Central memory CD8-positive, alpha-beta T cell (primary cell): ENCODE measurements around the gene PLEKHM2.

Experiments used
- ATAC-seq: fragments of 150-1000 bp; cut with Tn5 transposase; replicated peaks from 2 replicates; pipeline ENCODE4 v1.10.0; 2022; ENCODE audit warnings: mild to moderate bottlenecking, moderate FRiP score, moderate number of reproducible peaks; ENCODE audit not compliant: poor library complexity, severe bottlenecking; ENCODE audit errors: extremely low read depth
- DNase-seq, 2 donors: peaks; one replicate each; pipeline ENCODE4 v3.0.0; 2021; ENCODE audit warnings: low spot score in 2 of 2
- H3K27ac Mint-ChIP-seq: one replicate; pipeline ENCODE4 v1.8.0; 2022; ENCODE audit warnings: low read depth, mild to moderate bottlenecking, moderate library complexity, mixed read lengths
- H3K27me3 Mint-ChIP-seq: one replicate; pipeline ENCODE4 v1.8.0; 2022; ENCODE audit warnings: mixed read lengths
- H3K36me3 Mint-ChIP-seq: one replicate; pipeline ENCODE4 v1.8.0; 2022; ENCODE audit warnings: mild to moderate bottlenecking, moderate library complexity, mixed read lengths; ENCODE audit not compliant: insufficient read depth
- H3K4me1 Mint-ChIP-seq: one replicate; pipeline ENCODE4 v1.8.0; 2022; ENCODE audit warnings: mixed read lengths
- H3K4me3 Mint-ChIP-seq: one replicate; pipeline ENCODE4 v1.8.0; 2022; ENCODE audit warnings: mild to moderate bottlenecking, moderate library complexity, mixed read lengths
- H3K9me3 Mint-ChIP-seq: one replicate; pipeline ENCODE4 v1.8.0; 2022; ENCODE audit warnings: mixed read lengths

PLEKHM2 gene

DNA sequence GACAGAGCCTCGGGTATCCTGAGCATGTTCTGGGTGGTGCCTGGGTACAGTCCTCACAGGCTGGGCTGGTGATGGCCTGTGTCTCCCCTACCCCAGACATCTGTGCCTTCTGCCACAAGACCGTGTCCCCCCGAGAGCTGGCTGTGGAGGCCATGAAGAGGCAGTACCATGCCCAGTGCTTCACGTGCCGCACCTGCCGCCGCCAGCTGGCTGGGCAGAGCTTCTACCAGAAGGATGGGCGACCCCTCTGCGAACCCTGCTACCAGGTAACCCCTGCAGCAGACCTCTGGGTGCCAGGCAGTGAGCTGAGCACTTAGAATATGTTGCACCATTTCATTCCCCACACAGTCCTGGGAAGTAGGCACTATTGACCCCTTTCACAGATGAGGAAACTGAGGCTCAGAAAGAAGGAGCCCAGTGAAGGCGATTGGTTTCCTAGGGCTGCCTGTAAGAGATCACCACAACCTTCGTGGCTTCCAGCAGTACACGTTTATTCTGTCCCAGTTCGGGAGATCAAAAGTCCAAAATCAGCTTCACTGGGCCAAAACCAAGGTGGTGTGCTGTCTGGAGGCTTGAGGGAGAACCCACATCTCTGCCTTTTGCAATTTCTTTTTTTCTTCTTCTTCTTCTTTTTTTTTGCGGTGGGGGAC, 86.3 kb downstream of the PLEKHM2 start:
- no peak for ATAC-seq
- no peak for DNase-seq
- no peaks in the 10 kb centered on the region for H3K36me3 Mint-ChIP-seq
- peaks cover 43% of the 10 kb centered on the region for H3K27me3 Mint-ChIP-seq
- H3K4me3 Mint-ChIP-seq, result no peak overlapping the region
- no peak overlapping the region for H3K27ac Mint-ChIP-seq
- no peaks in the 10 kb centered on the region for H3K4me1 Mint-ChIP-seq
- no peaks in the 10 kb centered on the region for H3K9me3 Mint-ChIP-seq

DNA sequence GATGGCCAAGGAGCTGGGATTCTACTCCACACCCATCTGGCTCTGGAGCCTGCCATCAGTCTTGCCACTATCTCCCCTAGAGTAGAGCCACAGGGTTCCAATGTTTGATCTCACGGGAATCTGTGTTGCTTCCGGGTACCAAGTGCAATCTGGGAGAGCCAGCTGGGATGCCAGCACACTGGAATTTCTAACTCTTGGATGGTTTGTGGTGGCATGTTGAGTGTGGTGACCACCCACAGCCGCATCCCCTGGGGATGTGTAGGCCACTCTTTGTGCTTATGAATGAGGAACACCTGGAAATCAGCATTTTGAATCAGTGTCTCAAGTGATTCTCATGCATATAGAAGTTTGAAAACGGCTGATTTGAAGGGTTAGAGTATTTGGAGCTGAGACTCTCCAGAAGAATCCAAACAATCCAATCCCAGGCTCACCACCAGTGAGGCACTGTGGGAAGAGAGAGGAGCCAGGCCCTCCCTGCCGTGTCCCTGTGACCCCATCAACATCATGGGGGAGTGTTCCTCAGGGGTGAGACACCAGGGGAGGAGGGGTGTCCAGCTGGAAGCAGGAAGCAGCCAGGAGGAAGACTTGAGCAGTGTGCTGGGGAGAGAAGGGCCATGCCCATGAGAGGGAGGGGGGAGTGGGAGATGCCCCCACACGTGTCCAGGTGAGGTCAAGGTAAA, 87.9 kb downstream of the PLEKHM2 start:
- Mint-ChIP-seq H3K9me3 (no peaks in the 10 kb centered on the region), H3K27ac (no peak overlapping the region), H3K36me3 (no peaks in the 10 kb centered on the region), H3K4me3 (no peak overlapping the region), H3K27me3 (peaks cover 35% of the 10 kb centered on the region), H3K4me1 (no peaks in the 10 kb centered on the region)
- DNase-seq (no peak), ATAC-seq (no peak)

DNA sequence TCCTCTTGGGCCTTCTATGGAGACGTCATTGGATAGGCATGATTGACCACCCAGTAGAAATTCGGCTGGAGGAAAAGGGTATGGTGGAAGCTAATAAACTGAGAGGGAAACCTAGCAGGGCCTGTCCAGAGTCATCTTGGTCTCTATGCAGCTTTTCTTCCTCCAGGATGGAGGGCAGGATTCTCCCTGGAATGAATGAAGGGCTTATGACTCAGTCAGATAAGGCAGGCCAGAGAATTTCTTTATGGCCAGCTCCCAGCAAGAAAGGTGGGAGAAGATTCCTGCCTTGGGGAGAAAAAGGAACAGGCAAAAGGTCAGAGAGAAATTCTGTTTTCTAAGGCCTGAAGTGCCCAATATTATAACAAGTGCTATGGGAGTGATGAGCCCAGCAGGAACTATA, 91.6 kb downstream of the PLEKHM2 start:
- Mint-ChIP-seq H3K4me1 (no peaks in the 10 kb centered on the region), H3K27me3 (peaks cover 26% of the 10 kb centered on the region), H3K4me3 (no peak overlapping the region), H3K9me3 (no peaks in the 10 kb centered on the region), H3K27ac (no peak overlapping the region), H3K36me3 (no peaks in the 10 kb centered on the region)
- ATAC-seq, result no peak
- no peak for DNase-seq

DNA sequence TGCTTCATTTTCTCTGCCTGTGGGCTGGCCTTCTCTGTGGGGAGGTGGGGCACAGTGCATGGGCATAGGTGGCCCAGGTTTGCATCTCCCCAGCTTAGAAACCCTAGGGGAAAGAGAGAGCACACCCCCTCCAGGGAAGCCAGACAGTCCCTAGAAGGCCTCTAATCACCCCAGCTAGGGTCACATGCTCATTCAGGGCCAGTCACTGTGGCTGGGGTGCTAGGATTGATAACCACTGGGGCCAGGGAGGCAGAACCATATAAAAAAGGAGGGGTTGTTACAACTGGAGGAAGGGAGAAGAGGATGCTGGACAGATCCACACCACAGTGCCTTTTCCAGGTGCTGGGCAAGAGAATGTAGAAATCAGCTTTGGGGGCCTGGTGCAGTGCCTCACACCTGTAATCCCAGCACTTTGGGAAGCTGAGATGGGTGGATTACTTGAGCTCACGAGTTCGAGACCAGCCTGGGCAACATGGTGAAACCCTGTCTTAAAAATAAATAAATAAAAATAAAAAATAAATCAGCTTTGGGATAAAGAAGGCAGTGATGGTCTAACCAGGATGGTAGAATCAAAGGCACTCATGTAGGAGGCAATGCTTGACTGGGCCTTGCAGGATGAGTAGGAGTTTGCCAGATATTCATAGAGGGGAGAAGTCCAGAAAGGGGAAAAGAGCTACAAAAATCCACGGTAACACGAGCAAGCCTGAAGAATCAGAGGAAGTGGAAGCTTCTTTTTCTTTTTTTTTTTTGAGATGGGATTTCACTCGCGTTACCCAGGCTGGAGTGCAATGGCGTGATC, 94.0 kb downstream of the PLEKHM2 start:
- H3K27me3 Mint-ChIP-seq, result peaks cover 7% of the 10 kb centered on the region
- no peaks in the 10 kb centered on the region for H3K36me3 Mint-ChIP-seq
- H3K9me3 Mint-ChIP-seq, result no peaks in the 10 kb centered on the region
- ATAC-seq (no peak), DNase-seq (no peak)
- no peaks in the 10 kb centered on the region for H3K4me1 Mint-ChIP-seq
- no peak overlapping the region for H3K4me3 Mint-ChIP-seq
- H3K27ac Mint-ChIP-seq, result no peak overlapping the region
